GM18526 (cell line): ENCODE measurements around the gene MAPK9.

Experiments
- POLR2A ChIP-seq: IDR thresholded peaks from 3 replicates; pipeline ENCODE4 v1.6.1; 2011; ENCODE audit not compliant: insufficient read length; ENCODE audit errors: extremely low read depth

Gene MAPK9

GRCh38 chr5:180208038-180208434, 83.8 kb downstream of the MAPK9 start:
- no peak for TF ChIP-seq POLR2A

GRCh38 chr5:180207593-180207992, 84.3 kb downstream of the MAPK9 start:
- TF ChIP-seq POLR2A = no peak

GRCh38 chr5:180206993-180207392, 84.9 kb downstream of the MAPK9 start:
- TF ChIP-seq POLR2A = no peak

GRCh38 chr5:180205916-180206315, 86.0 kb downstream of the MAPK9 start:
- no peak for TF ChIP-seq POLR2A

- no peak for TF ChIP-seq POLR2A
Observed at GRCh38 chr5:180204276-180204819, 87.5 kb downstream of the MAPK9 start.

DNA sequence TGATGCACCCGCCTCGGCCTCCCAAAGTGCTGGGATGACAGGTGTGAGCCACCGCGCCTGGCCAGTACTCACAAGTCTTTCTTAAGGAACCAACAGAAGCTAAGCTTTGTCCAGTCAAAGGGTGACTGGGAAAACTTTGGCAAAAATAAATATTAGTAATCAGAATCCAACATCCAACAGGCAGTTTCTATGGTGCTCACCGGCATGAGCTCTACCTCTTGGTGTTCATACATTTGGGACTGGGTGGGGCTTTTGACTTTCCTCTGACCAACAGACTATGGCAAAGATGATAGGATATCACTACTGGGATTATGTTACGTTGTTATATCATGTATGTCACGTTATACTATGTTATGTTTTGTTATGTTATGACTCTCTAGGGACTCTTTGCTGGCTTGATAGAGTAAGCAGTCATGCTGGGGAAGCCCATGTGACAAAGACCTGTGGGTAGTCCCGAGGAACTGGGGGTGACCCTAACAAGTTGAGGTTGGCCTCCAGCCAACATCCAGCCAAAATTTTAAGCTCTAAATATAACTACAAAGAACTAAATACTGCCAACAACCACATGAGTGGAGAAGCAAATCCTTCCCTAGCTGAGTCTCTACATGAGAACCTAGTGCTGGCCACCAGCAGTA, 88.8 kb downstream of the MAPK9 start:
- no peak for TF ChIP-seq POLR2A

DNA sequence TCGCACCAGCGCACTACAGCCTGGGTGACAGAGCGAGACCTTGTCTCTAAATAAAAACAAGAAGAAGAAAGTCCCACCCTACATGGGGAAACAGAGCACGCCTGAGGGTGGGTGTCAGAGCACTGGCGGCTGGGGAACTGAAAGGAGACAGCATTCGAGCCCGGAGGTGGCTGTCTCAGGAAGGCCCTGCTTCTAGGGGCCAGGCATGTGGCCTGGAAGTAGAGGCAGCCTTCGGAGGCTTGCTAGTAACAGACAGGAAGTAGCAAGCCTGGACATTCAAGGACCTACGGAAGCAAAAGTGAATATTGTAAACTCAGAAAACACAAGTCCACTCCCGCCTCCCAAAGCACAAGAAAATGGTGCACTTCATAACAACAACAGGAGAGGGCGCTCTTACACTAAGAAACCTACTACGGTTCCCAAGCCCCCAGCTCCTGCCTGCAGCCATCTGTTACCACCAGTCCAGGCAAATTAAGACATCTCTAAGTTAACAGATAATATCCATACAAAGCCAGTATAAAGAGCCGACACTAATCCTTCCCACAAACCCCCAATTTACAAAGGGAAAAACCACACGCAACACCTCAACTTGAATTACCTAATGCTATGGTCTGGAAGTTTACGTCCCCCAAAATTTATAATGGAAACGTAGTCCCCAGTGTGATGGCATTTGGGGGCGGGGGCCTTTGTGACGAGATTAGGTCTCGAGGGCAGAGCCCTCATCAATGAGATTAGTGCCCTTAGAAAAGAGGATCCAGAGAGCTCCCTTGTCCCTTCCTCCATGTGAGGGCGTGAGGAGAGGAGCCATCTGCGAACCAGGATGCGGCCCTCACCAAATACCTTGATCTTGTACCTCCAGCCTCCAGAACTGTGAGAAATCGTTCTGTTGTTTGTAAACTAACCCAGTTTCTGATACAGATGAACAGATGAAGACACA, 90.6 kb downstream of the MAPK9 start:
- no peak for TF ChIP-seq POLR2A

DNA sequence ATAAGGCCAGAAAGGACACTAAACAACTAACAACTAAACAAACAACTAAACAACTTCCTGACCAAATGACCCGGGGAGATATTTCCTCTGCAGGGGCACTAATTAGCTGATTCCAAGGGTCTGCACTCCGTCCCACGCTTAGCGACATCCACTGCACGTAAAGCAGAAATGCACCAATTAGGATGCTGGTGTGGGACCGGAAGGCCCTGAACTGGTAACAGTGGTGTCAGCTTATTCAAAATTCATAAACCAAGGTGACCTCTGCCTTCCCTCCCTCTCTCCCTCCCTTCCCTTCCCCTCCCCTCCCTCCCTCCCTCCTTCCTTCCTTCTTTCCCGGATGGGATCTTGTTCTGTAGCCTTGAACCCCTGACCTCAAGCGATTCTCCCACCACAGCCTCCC, 92.5 kb downstream of the MAPK9 start:
- no peak for TF ChIP-seq POLR2A

DNA sequence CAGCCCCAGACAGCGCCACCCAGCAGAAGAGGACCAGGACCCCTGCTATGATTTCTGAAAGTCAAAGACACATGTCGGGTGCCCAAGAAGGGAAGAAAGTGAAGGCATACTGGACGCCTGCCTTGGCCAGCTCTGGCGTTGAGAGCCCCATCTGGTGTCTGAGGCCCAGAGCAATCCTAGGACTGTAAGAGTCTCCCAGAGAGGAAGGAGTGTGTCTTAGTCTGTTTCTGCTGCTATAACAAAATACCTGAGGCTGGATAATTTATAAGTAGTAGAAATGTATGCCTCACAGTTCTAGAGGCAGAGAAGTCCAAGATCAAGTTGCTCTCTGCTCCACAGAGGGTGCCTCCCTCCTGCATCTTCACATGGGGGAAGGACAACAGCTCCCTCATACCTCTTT, 93.7 kb downstream of the MAPK9 start:
- TF ChIP-seq POLR2A = no peak

DNA sequence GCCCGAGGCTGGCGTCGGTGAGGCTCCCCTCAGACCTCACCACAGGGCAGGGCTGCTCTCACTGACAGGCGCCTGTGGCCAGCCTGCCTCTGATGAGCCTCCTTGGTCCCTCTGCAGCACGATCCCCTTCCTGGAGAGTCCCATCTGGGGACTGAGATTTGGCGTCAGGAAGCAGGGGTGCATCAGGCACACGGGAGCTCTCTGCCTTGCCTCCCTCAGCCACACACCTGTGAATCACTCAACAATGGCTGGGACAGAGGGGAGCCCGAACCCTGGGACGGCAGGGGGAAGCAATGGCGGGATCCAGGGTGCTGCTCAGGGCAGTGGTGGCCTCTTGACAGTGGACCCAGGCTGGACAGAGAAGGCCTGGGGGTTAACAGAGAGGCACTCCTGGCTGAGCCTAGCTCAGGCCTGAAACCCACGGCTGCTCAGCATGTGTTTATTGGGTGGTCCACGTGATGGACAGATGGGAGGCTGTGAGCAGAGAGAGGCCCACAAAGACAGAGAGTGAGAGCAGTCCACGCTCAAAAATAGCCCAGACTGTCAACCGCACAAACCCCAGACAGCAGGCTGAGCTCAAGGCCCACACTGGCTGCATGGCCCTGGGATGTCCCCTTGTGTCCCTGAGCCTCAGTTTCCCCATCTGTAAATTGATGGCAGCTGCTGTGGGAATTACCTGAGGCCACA, 94.7 kb downstream of the MAPK9 start:
- TF ChIP-seq POLR2A = no peak

- TF ChIP-seq POLR2A = no peak
Observed at GRCh38 chr5:180194410-180195345, 97.2 kb downstream of the MAPK9 start.

DNA sequence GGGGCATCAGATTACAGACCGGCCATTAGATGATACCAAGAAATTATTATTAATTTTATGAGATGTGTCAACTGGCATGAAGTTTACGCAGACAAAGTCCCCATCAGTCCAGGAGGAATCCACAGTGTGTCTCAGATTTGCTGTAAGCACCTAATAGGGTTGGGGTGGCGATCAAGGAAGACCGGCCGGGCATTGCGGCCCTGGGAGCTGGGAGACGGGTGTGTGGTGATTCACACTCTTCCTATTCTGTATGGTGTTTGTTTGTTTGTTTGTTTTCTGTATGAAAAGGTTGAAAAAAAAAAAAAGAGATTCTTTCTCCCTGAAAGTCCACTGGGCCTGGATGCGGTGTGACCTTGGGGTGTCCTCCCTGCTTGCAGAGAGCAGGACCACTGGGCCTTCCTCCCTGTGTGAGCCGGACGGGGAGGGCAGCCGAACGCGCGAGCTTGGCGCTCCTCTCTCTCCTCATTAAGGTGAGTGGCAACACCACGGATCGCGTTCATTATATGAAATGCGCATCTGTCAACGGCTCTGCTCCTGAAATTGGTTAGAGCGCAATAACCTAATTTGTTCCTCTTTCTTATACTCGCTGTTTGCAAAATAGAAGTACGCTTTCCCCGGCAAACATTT, 98.0 kb downstream of the MAPK9 start:
- no peak for TF ChIP-seq POLR2A

GRCh38 chr5:180191716-180192115, 100.2 kb downstream of the MAPK9 start:
- TF ChIP-seq POLR2A = no peak

DNA sequence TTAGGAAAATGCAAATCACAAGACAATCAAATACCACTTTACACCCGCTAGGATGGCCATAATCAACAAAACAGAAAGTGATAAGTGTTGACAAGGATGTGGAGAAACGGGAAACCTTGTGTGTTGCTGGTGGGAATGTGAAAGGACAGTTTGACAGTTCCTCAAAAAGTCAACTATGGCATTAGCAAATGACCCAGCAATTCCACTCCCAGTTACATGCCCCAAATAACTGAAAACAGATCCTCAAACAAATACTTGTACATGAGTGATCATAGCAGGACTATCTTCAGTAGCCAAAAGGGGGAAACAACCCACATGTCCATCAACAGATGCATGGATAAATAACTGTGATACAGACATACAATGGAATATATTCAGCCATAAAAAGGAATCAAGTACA, 104.1 kb downstream of the MAPK9 start:
- no peak for TF ChIP-seq POLR2A
